Measurements from ENCODE around the gene PTGES3L. TPM values are rescaled to one million over a fixed set of nuclear protein-coding genes. Genes with fewer than 3 reads are reported as not detected.

Gene PTGES3L
- total and polyA plus RNA-seq, 2 of the 13 experiments (the other 11 are each of a cell fraction or from before 2014, with no cell fraction given), result 1.2 to 2.9 TPM

DNA sequence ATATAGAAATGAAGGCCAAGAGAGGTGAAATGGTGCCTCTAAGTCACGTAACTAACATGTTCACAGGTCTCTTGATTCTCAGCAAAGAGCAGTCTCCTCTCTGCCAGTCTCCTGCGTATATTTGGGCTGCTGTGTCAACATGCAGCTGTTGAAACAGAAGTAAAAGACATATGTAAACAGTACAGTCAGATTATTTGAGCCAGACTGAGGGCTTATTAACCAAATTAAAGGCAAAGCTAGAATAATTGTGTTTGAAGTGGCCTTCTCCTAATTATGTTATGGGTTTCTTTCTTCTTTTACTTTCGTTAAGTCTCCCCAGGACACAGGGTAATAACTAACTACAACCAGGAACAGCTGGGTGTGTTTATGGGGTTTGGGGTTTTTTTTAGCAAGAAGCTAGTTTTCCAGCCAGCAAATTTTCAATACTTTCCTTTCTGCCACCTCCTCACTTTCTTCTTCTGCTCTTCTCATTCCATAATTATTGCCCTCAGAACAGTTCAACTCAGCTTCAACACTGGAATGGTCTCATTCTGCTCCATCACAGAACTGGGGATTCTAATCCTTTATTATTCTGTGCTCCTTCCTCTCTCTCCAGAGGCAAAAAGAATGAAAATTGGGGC, 60.9 kb downstream of the PTGES3L start (continued):
- TF ChIP-seq, protein P1, sequence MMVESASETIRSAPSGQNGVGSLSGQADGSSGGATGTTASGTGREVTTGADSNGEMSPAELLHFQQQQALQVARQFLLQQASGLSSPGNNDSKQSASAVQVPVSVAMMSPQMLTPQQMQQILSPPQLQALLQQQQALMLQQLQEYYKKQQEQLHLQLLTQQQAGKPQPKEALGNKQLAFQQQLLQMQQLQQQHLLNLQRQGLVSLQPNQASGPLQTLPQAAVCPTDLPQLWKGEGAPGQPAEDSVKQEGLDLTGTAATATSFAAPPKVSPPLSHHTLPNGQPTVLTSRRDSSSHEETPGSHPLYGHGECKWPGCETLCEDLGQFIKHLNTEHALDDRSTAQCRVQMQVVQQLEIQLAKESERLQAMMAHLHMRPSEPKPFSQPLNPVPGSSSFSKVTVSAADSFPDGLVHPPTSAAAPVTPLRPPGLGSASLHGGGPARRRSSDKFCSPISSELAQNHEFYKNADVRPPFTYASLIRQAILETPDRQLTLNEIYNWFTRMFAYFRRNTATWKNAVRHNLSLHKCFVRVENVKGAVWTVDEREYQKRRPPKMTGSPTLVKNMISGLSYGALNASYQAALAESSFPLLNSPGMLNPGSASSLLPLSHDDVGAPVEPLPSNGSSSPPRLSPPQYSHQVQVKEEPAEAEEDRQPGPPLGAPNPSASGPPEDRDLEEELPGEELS (CRISPR knock-in tag; IDR thresholded peaks at IDR 0.05), result peak; percentile 78
- TF ChIP-seq ZMAT3 (CRISPR knock-in tag; conservative IDR thresholded peaks at IDR 0.05) (no peak), KAT8 (CRISPR knock-in tag; IDR thresholded peaks at IDR 0.05) (peak; percentile 50; the same call in 1 of the 2 replicates), ZSCAN30 (CRISPR knock-in tag; IDR thresholded peaks at IDR 0.05) (no peak), FOXA3 (CRISPR knock-in tag; IDR thresholded peaks at IDR 0.05) (peak; percentile 99), ZNF562 (CRISPR knock-in tag; IDR thresholded peaks at IDR 0.05; ENCODE audit: borderline replicate concordance) (no peak), TBX2 (CRISPR knock-in tag; IDR thresholded peaks at IDR 0.05; ENCODE audit: borderline replicate concordance) (peak; percentile 66; the same call in 1 of the 2 replicates), ATM (IDR thresholded peaks at IDR 0.05; ENCODE audit: borderline replicate concordance) (no peak), ARNTL (CRISPR knock-in tag; IDR thresholded peaks at IDR 0.05) (no peak), SAP130 (CRISPR knock-in tag; IDR thresholded peaks at IDR 0.05; ENCODE audit: low read depth) (peak; percentile 82), MED1 (CRISPR knock-in tag; IDR thresholded peaks at IDR 0.05) (peak; percentile 48), ARNT2 (CRISPR knock-in tag; IDR thresholded peaks at IDR 0.05; ENCODE audit: low read depth) (peak; percentile 27; the same call in 1 of the 2 replicates), GRHL1 (CRISPR knock-in tag; conservative IDR thresholded peaks at IDR 0.05) (no peak), ZSCAN9 (CRISPR knock-in tag; IDR thresholded peaks at IDR 0.05; ENCODE audit: borderline replicate concordance) (0 out of 2 replicates have a peak, but pooled peaks have one; percentile 4)
- TF ChIP-seq, protein P2, sequence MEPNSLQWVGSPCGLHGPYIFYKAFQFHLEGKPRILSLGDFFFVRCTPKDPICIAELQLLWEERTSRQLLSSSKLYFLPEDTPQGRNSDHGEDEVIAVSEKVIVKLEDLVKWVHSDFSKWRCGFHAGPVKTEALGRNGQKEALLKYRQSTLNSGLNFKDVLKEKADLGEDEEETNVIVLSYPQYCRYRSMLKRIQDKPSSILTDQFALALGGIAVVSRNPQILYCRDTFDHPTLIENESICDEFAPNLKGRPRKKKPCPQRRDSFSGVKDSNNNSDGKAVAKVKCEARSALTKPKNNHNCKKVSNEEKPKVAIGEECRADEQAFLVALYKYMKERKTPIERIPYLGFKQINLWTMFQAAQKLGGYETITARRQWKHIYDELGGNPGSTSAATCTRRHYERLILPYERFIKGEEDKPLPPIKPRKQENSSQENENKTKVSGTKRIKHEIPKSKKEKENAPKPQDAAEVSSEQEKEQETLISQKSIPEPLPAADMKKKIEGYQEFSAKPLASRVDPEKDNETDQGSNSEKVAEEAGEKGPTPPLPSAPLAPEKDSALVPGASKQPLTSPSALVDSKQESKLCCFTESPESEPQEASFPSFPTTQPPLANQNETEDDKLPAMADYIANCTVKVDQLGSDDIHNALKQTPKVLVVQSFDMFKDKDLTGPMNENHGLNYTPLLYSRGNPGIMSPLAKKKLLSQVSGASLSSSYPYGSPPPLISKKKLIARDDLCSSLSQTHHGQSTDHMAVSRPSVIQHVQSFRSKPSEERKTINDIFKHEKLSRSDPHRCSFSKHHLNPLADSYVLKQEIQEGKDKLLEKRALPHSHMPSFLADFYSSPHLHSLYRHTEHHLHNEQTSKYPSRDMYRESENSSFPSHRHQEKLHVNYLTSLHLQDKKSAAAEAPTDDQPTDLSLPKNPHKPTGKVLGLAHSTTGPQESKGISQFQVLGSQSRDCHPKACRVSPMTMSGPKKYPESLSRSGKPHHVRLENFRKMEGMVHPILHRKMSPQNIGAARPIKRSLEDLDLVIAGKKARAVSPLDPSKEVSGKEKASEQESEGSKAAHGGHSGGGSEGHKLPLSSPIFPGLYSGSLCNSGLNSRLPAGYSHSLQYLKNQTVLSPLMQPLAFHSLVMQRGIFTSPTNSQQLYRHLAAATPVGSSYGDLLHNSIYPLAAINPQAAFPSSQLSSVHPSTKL (CRISPR knock-in tag; IDR thresholded peaks at IDR 0.05), result peak; percentile 92
- TF ChIP-seq, protein P3, sequence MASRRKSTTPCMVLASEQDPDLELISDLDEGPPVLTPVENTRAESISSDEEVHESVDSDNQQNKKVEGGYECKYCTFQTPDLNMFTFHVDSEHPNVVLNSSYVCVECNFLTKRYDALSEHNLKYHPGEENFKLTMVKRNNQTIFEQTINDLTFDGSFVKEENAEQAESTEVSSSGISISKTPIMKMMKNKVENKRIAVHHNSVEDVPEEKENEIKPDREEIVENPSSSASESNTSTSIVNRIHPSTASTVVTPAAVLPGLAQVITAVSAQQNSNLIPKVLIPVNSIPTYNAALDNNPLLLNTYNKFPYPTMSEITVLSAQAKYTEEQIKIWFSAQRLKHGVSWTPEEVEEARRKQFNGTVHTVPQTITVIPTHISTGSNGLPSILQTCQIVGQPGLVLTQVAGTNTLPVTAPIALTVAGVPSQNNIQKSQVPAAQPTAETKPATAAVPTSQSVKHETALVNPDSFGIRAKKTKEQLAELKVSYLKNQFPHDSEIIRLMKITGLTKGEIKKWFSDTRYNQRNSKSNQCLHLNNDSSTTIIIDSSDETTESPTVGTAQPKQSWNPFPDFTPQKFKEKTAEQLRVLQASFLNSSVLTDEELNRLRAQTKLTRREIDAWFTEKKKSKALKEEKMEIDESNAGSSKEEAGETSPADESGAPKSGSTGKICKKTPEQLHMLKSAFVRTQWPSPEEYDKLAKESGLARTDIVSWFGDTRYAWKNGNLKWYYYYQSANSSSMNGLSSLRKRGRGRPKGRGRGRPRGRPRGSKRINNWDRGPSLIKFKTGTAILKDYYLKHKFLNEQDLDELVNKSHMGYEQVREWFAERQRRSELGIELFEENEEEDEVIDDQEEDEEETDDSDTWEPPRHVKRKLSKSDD (CRISPR knock-in tag; IDR thresholded peaks at IDR 0.05; ENCODE audit: low read depth), result 0 out of 2 replicates have a peak, but pooled peaks have one; percentile 24
- TF ChIP-seq, protein P4, sequence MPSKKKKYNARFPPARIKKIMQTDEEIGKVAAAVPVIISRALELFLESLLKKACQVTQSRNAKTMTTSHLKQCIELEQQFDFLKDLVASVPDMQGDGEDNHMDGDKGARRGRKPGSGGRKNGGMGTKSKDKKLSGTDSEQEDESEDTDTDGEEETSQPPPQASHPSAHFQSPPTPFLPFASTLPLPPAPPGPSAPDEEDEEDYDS (CRISPR knock-in tag; IDR thresholded peaks at IDR 0.05), result peak; percentile 16; the same call in 1 of the 2 replicates

Measured in HepG2 (cell line).